ENCODE measurements around the gene ICAM5. TPM values are rescaled to one million over a fixed set of nuclear protein-coding genes. Genes with fewer than 3 reads are reported as not detected.

The ICAM5 gene
- total RNA-seq, 1 experiment from 2014 or later, result 1.6 TPM

- Mint-ChIP-seq H3K4me3 (peak overlapping the region; percentile 97), H3K4me1 (peaks cover 5 to 7% of the 10 kb centered on the region in 2 experiments), H3K27ac (peak overlapping the region in 1 of 3 experiments; percentile 99; a peak in 1 of 7 replicates), H3K36me3 (ENCODE audit: insufficient read depth in 1 of 3, low read depth in 3 of 3) (peaks cover 26 to 39% (median 38%) of the 10 kb centered on the region in 3 experiments; a peak in 6 of 7 replicates), H3K27me3 (ENCODE audit: low read depth) (no peaks in the 10 kb centered on the region), H3K9me3 (no peaks in the 10 kb centered on the region)
- no CpG with 5 or more reads among the region's 8 CpGs for WGBS (ENCODE audit: extremely low coverage, insufficient read length, low lambda C conversion rate)
- Histone ChIP-seq H3K9me3 (ENCODE audit: control insufficient read depth, low read depth, low read length) (no peaks in the 10 kb centered on the region), H2AK5ac (ENCODE audit: insufficient read length, low read length) (no peak overlapping the region), H2BK20ac (ENCODE audit: low read depth, low read length, poor library complexity, severe bottlenecking) (no peak overlapping the region), H4K20me1 (ENCODE audit: control insufficient read depth, insufficient read depth, insufficient read length) (peaks cover 4% of the 10 kb centered on the region), H3K23me2 (ENCODE audit: insufficient read length, low read depth, low read length, poor library complexity, severe bottlenecking) (peaks cover 4% of the 10 kb centered on the region), H3K4me1 (ENCODE audit: insufficient read depth, low read length) (no peaks in the 10 kb centered on the region), H3K18ac (ENCODE audit: insufficient read length, low read depth, low read length) (peak overlapping the region; percentile 69), H2BK12ac (ENCODE audit: insufficient read length, low read depth, low read length) (no peak overlapping the region), H3K79me1 (ENCODE audit: insufficient read depth, low read depth, low read length, poor library complexity, severe bottlenecking) (peaks cover 2% of the 10 kb centered on the region), H2AFZ (ENCODE audit: low read length) (no peak overlapping the region), H2BK120ac (ENCODE audit: low read depth, low read length, poor library complexity, severe bottlenecking) (no peak overlapping the region), H3K79me2 (ENCODE audit: insufficient read depth, low read length) (no peaks in the 10 kb centered on the region), H4K91ac (ENCODE audit: insufficient read length, low read depth, low read length) (no peak overlapping the region), H3K27me3 (ENCODE audit: insufficient read depth, low read length) (no peaks in the 10 kb centered on the region), H2BK5ac (ENCODE audit: insufficient read length, low read length) (no peak overlapping the region), H3T11ph (ENCODE audit: low read length) (no peak overlapping the region), H3K4me2 (ENCODE audit: insufficient read depth, insufficient read length, low read length) (peak overlapping the region; percentile 99), H3K9ac (ENCODE audit: extremely low read depth, insufficient read length, low read length) (peak overlapping the region; percentile 63), H4K8ac (replicated peaks; ENCODE audit: insufficient read length, low read depth, low read length) (no peak overlapping the region), H3K14ac (ENCODE audit: insufficient read depth, low read length) (peak overlapping the region; percentile 69; the same call in 1 of the 2 replicates), H4K5ac (ENCODE audit: insufficient read length, low read depth, low read length) (no peak overlapping the region), H3K27ac (ENCODE audit: insufficient read length, low read depth, low read length) (no peak overlapping the region), H3K56ac (ENCODE audit: insufficient read length, low read depth, low read length) (no peak overlapping the region), H3K4ac (ENCODE audit: low read depth, low read length) (no peak overlapping the region), H2BK15ac (ENCODE audit: low read depth, low read length) (no peak overlapping the region), H3K23ac (ENCODE audit: insufficient read length, low read depth, low read length) (no peak overlapping the region)
- no peak for TF ChIP-seq CTCF (conservative IDR thresholded peaks at IDR 0.05)
- no peak for DNase-seq
These were observed 37.0 kb upstream of the ICAM5 start for GRCh38 chr19:10252707-10253106.
